ENCODE results near the gene GRIP2.

Gene GRIP2

GRCh38 chr3:14539384-14539741 is 779 bp downstream of the GRIP2 start:
- DNase-seq (ENCODE audit: low read depth in 2 of 2): no peak

- DNase-seq (ENCODE audit: low read depth in 2 of 2): no peak
Measured at GRCh38 chr3:14538451-14539088, 1.6 kb downstream of the GRIP2 start.

- no peak for DNase-seq (ENCODE audit: low read depth in 2 of 2)
Measured at GRCh38 chr3:14537590-14538450, 2.3 kb downstream of the GRIP2 start.

GRCh38 chr3:14536837-14537589 is 3.1 kb downstream of the GRIP2 start:
- DNase-seq (ENCODE audit: low read depth in 2 of 2): no peak

- DNase-seq (ENCODE audit: low read depth in 2 of 2): no peak
Measured at GRCh38 chr3:14536055-14536815, 3.9 kb downstream of the GRIP2 start.

GRCh38 chr3:14535616-14536015 is 4.5 kb downstream of the GRIP2 start:
- DNase-seq (ENCODE audit: low read depth in 2 of 2): no peak

GRCh38 chr3:14534516-14535191 is 5.5 kb downstream of the GRIP2 start:
- DNase-seq (ENCODE audit: low read depth in 2 of 2): no peak

GRCh38 chr3:14533457-14533958 is 6.6 kb downstream of the GRIP2 start:
- DNase-seq (ENCODE audit: low read depth in 2 of 2): no peak

DNA sequence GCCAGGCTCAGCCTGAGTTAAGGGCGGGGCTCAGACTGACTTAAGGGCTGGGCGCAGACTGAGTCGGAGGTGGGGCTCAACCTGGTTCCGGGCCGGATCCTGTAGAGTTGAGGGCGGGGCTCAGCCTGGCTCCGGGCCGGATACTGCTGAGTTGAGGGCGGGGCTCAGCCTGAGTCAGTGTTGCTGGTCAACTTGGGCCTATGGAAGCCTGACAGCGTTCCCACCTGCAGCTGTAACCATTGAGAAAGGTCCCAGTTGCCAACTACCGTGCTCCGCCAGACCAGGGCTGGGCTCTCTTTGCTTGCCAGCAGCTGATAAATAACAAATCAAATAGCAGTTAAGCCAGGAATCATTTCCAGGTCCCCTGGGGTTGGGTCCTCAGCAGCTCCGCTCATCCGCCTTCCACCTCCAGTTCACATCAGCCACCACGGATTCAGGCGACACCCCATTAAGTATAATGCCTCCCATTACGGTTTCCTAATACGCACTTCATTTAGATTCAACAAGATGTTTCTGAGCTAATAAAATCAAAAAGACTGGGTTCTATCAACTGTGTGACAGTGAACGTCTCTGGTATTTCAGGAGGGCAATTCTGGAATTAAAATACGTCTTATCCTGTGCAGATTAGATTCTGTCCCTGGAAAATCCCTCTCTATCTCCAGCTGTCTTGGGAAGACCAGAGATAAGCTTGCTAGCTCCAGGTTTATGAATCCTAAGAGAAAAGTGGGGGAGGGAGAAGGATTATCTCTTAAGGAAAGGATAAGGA is 7.3 kb downstream of the GRIP2 start:
- no peak for DNase-seq (ENCODE audit: low read depth in 2 of 2)

- DNase-seq (ENCODE audit: low read depth in 2 of 2): no peak
Measured at GRCh38 chr3:14531856-14532395, 8.2 kb downstream of the GRIP2 start.

DNA sequence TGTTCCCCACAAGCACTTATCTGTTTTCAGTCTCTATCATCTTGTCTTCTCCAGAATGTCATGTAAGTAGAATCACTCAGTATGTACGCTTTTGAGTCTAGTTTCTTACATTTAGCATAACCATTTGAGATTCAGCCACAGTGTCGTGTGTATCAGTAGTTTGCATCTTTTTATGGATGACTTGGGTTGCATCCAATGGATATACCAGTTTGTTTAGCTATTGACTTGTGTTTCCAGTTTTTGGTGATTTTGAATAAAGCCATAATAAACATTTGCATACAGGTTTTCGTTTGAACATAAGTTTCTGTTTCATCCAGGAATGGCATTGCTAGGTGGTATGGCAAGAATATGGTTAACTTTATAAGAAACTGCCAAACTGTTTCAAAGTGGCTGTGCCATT is 12.1 kb downstream of the GRIP2 start:
- DNase-seq (ENCODE audit: low read depth in 2 of 2): no peak

DNA sequence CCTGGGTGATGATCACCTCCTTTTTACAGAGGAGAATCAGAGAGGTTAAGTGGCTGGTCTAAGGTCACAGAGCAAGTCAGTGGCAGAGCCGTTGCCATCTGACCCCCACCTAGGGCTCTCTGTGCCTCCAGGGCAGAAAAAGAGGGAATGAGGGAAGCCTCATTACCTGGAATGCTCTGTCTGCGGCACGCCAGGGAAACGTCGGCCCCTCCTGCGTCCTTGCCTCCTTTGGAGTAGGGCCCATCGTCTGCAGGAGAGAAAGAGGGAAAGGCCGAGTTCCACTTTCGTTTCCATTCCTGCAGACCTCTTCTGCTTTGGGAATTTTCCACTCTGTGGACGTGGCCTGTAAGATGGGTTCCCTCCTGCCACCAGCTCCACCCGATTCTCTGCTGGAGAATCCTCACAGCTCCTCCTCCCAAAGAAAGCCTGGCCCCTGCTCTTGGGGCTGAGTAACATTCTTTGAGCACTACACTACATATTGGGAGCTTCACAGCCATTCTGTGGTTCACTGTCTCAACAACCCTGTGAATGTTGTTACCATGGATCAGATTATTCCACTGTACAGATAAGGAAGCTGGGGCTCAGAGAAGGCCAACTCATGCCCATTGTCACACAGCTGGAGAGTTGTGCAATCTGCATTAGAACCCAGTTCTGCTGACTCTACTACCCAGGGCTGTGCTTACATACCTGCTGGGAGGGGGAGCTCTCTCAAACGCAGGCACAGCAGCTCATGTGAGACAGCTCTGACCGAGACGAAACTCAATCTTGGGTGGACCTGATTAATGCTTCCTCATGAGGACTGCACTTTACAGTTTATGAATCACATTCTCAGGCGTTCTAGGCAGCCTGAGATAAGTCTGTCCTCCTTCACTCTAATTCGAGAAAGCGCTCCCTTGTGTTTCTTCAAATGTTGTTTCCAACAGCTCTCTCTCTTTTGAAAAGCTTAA is 14.2 kb downstream of the GRIP2 start:
- DNase-seq (ENCODE audit: low read depth in 2 of 2): no peak

- DNase-seq (ENCODE audit: low read depth in 2 of 2): no peak
Measured at GRCh38 chr3:14524920-14525660, 15.1 kb downstream of the GRIP2 start.

DNA sequence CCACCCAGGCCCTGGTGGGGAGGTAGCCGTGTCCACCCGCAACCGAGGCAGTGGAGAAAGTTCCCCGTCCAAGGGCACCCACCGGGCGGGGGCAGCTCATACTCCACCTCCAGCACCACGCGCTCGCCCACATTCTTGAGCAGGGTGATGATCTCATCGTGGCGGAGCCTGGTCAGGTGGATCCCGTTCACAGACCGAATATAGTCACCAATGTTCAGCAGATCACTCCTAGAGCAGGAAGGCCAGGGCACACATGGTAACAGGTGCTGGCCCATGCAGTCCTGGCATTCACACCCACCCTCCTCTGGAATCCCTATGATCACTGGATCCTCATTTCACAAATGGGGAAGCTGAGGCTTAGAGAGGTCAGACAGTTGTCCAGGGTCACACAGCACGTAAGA is 15.8 kb downstream of the GRIP2 start:
- DNase-seq (ENCODE audit: low read depth in 2 of 2): no peak

DNA sequence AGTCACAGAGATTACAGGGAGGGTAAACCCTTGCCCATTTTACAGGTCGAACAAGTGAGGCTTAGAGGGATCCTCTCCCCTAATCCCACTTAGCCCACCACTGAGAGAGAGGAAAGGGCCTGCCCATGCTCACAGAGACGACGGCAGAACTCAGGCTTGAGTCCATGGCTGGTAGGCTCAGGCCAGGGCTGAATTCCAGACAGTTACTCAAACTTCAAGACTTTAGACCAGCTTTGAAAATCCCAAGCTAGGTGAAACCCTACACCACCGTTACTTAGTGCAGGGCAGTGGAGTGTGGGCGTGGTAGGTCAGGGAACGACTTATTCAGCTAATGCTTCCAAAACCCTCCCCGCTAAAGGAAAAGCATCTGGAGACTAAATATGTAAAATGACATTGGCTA is 16.4 kb downstream of the GRIP2 start:
- no peak for DNase-seq (ENCODE audit: low read depth in 2 of 2)

DNA sequence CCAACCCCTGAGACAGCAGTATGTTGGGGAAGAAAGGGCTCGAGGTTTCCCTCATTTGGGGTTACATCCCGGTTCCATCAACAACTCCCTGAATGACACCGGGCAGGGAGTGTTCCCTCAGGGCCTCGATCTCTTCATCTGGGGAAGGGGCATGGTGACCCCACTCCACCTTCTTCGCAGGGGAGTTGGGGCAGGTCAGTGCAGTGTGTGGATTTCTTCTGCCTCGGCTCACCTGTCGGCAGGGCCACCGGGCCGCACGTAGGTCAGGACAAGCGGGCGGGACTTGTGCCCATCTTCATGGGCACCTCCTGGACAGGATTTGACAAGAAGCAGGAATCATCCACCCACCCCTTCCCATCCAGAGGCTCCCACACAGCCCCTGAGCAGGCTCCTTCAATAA is 17.4 kb downstream of the GRIP2 start:
- no peak for DNase-seq (ENCODE audit: low read depth in 2 of 2)

- no peak for DNase-seq (ENCODE audit: low read depth in 2 of 2)
Measured at GRCh38 chr3:14522129-14522691, 17.9 kb downstream of the GRIP2 start.

- DNase-seq (ENCODE audit: low read depth in 2 of 2): no peak
Measured at GRCh38 chr3:14521611-14522010, 18.5 kb downstream of the GRIP2 start.

All from stimulated activated CD8-positive, alpha-beta memory T cell treated with anti-CD3 and anti-CD28 coated beads, Interleukin-7, amount 100 ng/mL, for 4 hours (primary cell).